GM19238 (cell line): Measurements from ENCODE around the gene PRAMEF13.
"Not testable (repeated sequence)": the region's sequence is repeated elsewhere in the genome, so short reads cannot be mapped to it uniquely, and the experiment has no call there.

Experiments
- DNase-seq: peaks from one replicate; pipeline ENCODE4 v3.0.0; 2011; ENCODE audit warnings: low spot score; ENCODE audit not compliant: insufficient read length

Gene PRAMEF13

GRCh38 chr1:13171548-13171947 lies 29.7 kb downstream of the PRAMEF13 start, which contains the start of gene PRAMEF9:
Gene PRAMEF9 (plus strand): TSS chr1:13171848. CDS start chr1:13175281, 3,433 bp downstream.
- DNase-seq, result not testable (repeated sequence)

- DNase-seq, result not testable (repeated sequence)
Measured at GRCh38 chr1:13165531-13165930, 35.7 kb downstream of the PRAMEF13 start, which contains the start of gene HNRNPCL4. Gene HNRNPCL4 (minus strand): TSS chr1:13165631. CDS start chr1:13165467, 164 bp downstream.

- DNase-seq, result not testable (repeated sequence)
Measured at GRCh38 chr1:13155909-13156308, 45.3 kb downstream of the PRAMEF13 start, which contains the start of gene PRAMEF26. Gene PRAMEF26 (minus strand): TSS chr1:13156009. CDS start chr1:13153095, 2,914 bp downstream.
